HS-27A (cell line): ENCODE data around the gene ZFYVE19.

Experiments
- DNase-seq: peaks from one replicate; pipeline ENCODE4 v3.0.0-alpha.2; 2012; ENCODE audit warnings: low read depth, missing footprints

Gene ZFYVE19

GRCh38 chr15:40815042-40815698, 8.3 kb downstream of the ZFYVE19 start:
- no peak for DNase-seq

GRCh38 chr15:40819048-40819447, 12.2 kb downstream of the ZFYVE19 start:
- DNase-seq, result no peak

- no peak for DNase-seq
Observed at GRCh38 chr15:40821195-40821594, 14.3 kb downstream of the ZFYVE19 start.

GRCh38 chr15:40823572-40824343, 16.9 kb downstream of the ZFYVE19 start:
- no peak for DNase-seq

- DNase-seq, result no peak
Observed at GRCh38 chr15:40825661-40826422, 19.0 kb downstream of the ZFYVE19 start.

- no peak for DNase-seq
Observed at GRCh38 chr15:40826423-40827075, 19.7 kb downstream of the ZFYVE19 start.

- no peak for DNase-seq
Observed at GRCh38 chr15:40828447-40829036, 21.7 kb downstream of the ZFYVE19 start, which contains the start of gene PPP1R14D. Gene PPP1R14D (minus strand): TSS chr15:40828708. CDS start chr15:40828641, 67 bp downstream.

- no peak for DNase-seq
Observed at GRCh38 chr15:40829115-40829514, 22.2 kb downstream of the ZFYVE19 start.

GRCh38 chr15:40830884-40831283, 24.0 kb downstream of the ZFYVE19 start:
- no peak for DNase-seq

GRCh38 chr15:40831861-40832260, 25.0 kb downstream of the ZFYVE19 start:
- no peak for DNase-seq

GRCh38 chr15:40832903-40833302, 26.0 kb downstream of the ZFYVE19 start:
- no peak for DNase-seq

- DNase-seq, result no peak
Observed at GRCh38 chr15:40836020-40836419, 29.1 kb downstream of the ZFYVE19 start.

- DNase-seq, result no peak
Observed at GRCh38 chr15:40838756-40839155, 31.9 kb downstream of the ZFYVE19 start.

- no peak for DNase-seq
Observed at GRCh38 chr15:40841741-40842140, 34.9 kb downstream of the ZFYVE19 start.

GRCh38 chr15:40843261-40843884, 36.5 kb downstream of the ZFYVE19 start:
- no peak for DNase-seq

- no peak for DNase-seq
Observed at GRCh38 chr15:40843885-40844695, 37.2 kb downstream of the ZFYVE19 start, which contains the start of gene SPINT1. Gene SPINT1 (plus strand): TSS chr15:40844048. CDS start chr15:40844555, 507 bp downstream.

GRCh38 chr15:40844696-40845030, 37.8 kb downstream of the ZFYVE19 start:
- DNase-seq, result no peak

GRCh38 chr15:40845036-40845435, 38.1 kb downstream of the ZFYVE19 start:
- DNase-seq, result no peak

GRCh38 chr15:40845511-40846284, 38.8 kb downstream of the ZFYVE19 start:
- no peak for DNase-seq

GRCh38 chr15:40846841-40847222, 39.9 kb downstream of the ZFYVE19 start:
- no peak for DNase-seq
